Common myeloid progenitor, CD34-positive (primary cell): ENCODE measurements around the gene PTPRD.
"Not testable (repeated sequence)": the region's sequence is repeated elsewhere in the genome, so short reads cannot be mapped to it uniquely, and the experiment has no call there.

Experiments used
- CTCF ChIA-PET: fragments of 350-600 bp; sonication (Branson Sonifier 250); formaldehyde crosslinking; loops from one replicate; lab custom pipeline; 2021; ENCODE audit warnings: antibody characterized with exemption; lab: Charles Lee
- POLR2A ChIA-PET: fragments of 350-600 bp; sonication (Branson Sonifier 250); formaldehyde crosslinking; loops from one replicate; lab custom pipeline; 2021; ENCODE audit warnings: antibody characterized with exemption; lab: Charles Lee
- DNase-seq, 3 donors: peaks; one replicate each; pipeline versions ENCODE4 v3.0.0 to v3.0.0-alpha.2; 2013
- H3K27ac ChIP-seq, 2 experiments: 1 replicate in 1 of 2; 2 replicates in 1 of 2; pipeline ENCODE4 v1.7.0; 2013; ENCODE audit warnings: inconsistent platforms in 2 of 2, low read length in 2 of 2, mild to moderate bottlenecking in 2 of 2, low read depth in 1 of 2, moderate library complexity in 1 of 2; ENCODE audit not compliant: severe bottlenecking in 2 of 2, insufficient read depth in 1 of 2, poor library complexity in 1 of 2
- H3K27me3 ChIP-seq, 5 experiments: replicated peaks in 2 of 5; 1 replicate in 3 of 5; 2 replicates in 2 of 5; pipeline versions ENCODE4 v1.6.1 to v1.7.0; 2013; ENCODE audit warnings: low read length in 4 of 5, mild to moderate bottlenecking in 2 of 5, moderate library complexity in 2 of 5, inconsistent platforms in 1 of 5; ENCODE audit not compliant: insufficient read depth in 5 of 5, control insufficient read depth in 4 of 5
- H3K36me3 ChIP-seq, 4 experiments: 1 replicate in 2 of 4; 2 replicates in 2 of 4; pipeline versions ENCODE4 v1.6.1 to v1.7.0; 2013; ENCODE audit warnings: low read length in 3 of 4, control low read depth in 1 of 4, mild to moderate bottlenecking in 1 of 4; ENCODE audit not compliant: control insufficient read depth in 4 of 4, insufficient read depth in 4 of 4
- H3K4me1 ChIP-seq, 4 experiments: 1 replicate in 3 of 4; 2 replicates in 1 of 4; pipeline versions ENCODE4 v1.6.1 to v1.7.1; 2013; ENCODE audit warnings: low read length in 3 of 4, mild to moderate bottlenecking in 3 of 4, control low read depth in 1 of 4, inconsistent platforms in 1 of 4, moderate library complexity in 1 of 4; ENCODE audit not compliant: control insufficient read depth in 4 of 4, insufficient read depth in 4 of 4; ENCODE audit errors: control extremely low read depth in 1 of 4
- H3K4me3 ChIP-seq, 7 experiments: 1 replicate in 4 of 7; 2 replicates in 3 of 7; pipeline versions ENCODE4 v1.5.1 to v1.7.0; 2013; ENCODE audit warnings: mild to moderate bottlenecking in 7 of 7, low read length in 6 of 7, moderate library complexity in 6 of 7, inconsistent platforms in 2 of 7, low read depth in 2 of 7, control low read depth in 1 of 7; ENCODE audit not compliant: insufficient read depth in 4 of 7, control insufficient read depth in 1 of 7; ENCODE audit errors: extremely low read depth in 1 of 7
- H3K9me3 ChIP-seq, 5 experiments: 1 replicate in 4 of 5; 2 replicates in 1 of 5; pipeline versions ENCODE4 v1.6.1 to v1.7.1; 2013; ENCODE audit warnings: low read length in 4 of 5, mild to moderate bottlenecking in 2 of 5, inconsistent platforms in 1 of 5, low read depth in 1 of 5, moderate library complexity in 1 of 5; ENCODE audit not compliant: control insufficient read depth in 4 of 5, insufficient read depth in 2 of 5; ENCODE audit errors: control extremely low read depth in 1 of 5
- WGBS: methylation state at CpG from one replicate; pipeline ENCODE4 v1.1.5; 2013; ENCODE audit not compliant: insufficient coverage; 5-methylcytosine and 5-hydroxymethylcytosine counted together

The PTPRD gene

DNA sequence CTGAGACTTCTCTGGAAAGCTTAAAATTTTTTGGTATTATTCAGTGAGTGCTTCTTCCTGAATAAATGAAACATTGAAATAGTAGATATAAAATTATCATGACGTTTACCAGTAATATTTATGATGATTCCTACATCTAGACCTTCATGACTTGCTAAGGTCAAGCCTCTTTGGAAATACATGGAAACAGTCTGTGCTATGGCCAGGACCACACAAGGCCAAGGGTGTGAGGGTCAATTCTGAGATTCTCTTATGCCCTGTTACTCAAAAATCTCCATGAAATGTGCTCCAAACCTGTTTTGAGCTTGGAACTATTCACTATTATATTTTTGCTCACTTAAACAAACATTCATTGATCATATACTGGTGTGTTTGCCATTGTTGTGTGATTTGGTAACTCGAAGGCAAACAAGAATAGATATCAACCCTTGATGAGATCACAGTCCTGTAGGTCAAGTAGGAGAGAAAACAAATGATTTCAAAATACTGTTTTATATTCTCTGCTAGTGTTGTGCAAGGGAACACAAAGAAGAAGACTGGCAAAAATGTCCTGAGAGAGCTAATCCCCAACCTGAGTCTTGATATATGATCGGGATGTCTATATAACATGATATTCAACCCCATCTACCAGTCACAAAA lies 1558.3 kb downstream of the PTPRD start:
- no peaks in the 10 kb centered on the region for H3K27me3 ChIP-seq
- H3K9me3 ChIP-seq: no peaks in the 10 kb centered on the region
- H3K4me1 ChIP-seq: no peaks in the 10 kb centered on the region
- DNase-seq: no peak
- ChIA-PET CTCF (no interaction called here), POLR2A (no interaction called here)
- no peak overlapping the region for H3K4me3 ChIP-seq
- WGBS: no CpG with 5 or more reads among the region's 3 CpGs
- no peaks in the 10 kb centered on the region for H3K36me3 ChIP-seq
- H3K27ac ChIP-seq: no peak overlapping the region

DNA sequence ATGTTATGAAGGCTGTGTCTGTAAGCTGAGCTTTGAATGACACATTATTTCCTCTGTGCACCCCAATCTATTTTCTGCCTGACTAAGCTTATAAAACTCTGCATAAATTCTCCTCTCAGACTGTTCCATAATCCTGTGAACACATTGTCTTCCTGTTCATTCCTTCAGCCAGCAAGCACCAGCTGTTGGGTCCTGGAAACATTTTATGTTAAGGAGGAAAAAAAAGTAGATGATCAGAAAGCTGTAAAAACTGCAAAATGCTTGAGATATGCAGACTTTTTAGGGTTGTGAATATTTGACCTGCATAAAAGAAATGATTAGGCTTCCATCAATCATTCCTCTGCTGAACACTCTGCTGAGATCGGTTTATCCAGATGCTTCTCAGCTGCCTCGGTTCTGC lies 1567.2 kb downstream of the PTPRD start:
- CTCF ChIA-PET: interaction anchor here (0.7 kb wide), 1 partner anchor 8 kb away, joined by 3 read pairs; no protein-coding TSS in a partner anchor
- no peaks in the 10 kb centered on the region for H3K36me3 ChIP-seq
- no peak overlapping the region for H3K4me3 ChIP-seq
- H3K27ac ChIP-seq: no peak overlapping the region
- H3K4me1 ChIP-seq: no peaks in the 10 kb centered on the region
- no CpG with 5 or more reads among the region's 2 CpGs for WGBS
- no peaks in the 10 kb centered on the region for H3K27me3 ChIP-seq
- no peak for DNase-seq
- no peaks in the 10 kb centered on the region for H3K9me3 ChIP-seq
- POLR2A ChIA-PET: no interaction called here

GRCh38 chr9:9045072-9045471 lies 1567.7 kb downstream of the PTPRD start:
- Histone ChIP-seq H3K27ac (no peak overlapping the region), H3K27me3 (no peaks in the 10 kb centered on the region), H3K4me3 (no peak overlapping the region), H3K36me3 (no peaks in the 10 kb centered on the region), H3K4me1 (no peaks in the 10 kb centered on the region), H3K9me3 (no peaks in the 10 kb centered on the region)
- no peak for DNase-seq
- POLR2A ChIA-PET: no interaction called here
- CTCF ChIA-PET: interaction anchor here (0.7 kb wide), 1 partner anchor 8 kb away, joined by 3 read pairs; no protein-coding TSS in a partner anchor
- 84% methylated on average over 3 of the region's 4 CpGs for WGBS

DNA sequence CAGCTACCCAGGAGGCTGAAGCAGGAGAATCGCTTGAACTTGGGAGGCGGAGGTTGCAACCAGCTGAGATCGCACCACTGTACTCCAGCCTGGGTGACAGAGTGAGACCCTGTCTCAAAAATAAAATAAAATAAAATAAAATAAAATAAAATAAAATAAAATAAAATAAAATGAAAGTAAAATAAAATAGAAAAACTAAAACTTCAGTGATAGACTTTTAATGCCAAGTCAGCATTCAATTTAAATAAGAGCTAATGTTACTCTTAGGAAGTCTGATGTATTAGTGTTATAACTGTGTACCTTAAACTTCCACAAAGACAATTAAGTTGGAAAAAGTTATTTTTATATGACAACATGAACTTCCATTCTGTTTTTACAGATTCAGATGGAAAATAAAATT lies 1569.0 kb downstream of the PTPRD start:
- H3K27me3 ChIP-seq, H3K36me3 ChIP-seq, CTCF ChIA-PET, H3K4me1 ChIP-seq, DNase-seq, H3K4me3 ChIP-seq, H3K27ac ChIP-seq, H3K9me3 ChIP-seq, POLR2A ChIA-PET: not testable (repeated sequence)
- no CpG with 5 or more reads among the region's 3 CpGs for WGBS

DNA sequence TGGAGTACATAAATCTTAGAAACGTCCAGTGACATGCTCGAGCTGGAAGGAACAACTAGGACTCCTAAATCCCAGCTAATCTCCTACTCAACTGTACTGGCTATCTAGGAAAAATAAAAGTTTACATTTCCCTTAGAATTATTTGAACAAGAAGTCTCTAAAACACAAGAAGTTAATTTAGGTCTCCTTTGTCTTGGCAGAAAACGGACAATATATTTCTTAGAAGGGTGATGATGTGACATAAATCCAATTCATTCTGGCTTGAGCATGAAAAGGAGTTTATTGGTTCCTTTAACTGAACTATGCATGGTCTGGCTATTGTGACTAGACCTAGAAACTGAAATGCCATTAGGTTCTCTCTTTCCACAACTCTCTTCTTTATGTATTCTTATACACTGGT lies 1571.0 kb downstream of the PTPRD start:
- no peaks in the 10 kb centered on the region for H3K4me1 ChIP-seq
- ChIA-PET CTCF (no interaction called here), POLR2A (no interaction called here)
- no peaks in the 10 kb centered on the region for H3K27me3 ChIP-seq
- no peaks in the 10 kb centered on the region for H3K9me3 ChIP-seq
- H3K27ac ChIP-seq: no peak overlapping the region
- H3K36me3 ChIP-seq: no peaks in the 10 kb centered on the region
- WGBS: 75% methylated on average over 3 of the region's 3 CpGs
- DNase-seq: no peak
- no peak overlapping the region for H3K4me3 ChIP-seq

DNA sequence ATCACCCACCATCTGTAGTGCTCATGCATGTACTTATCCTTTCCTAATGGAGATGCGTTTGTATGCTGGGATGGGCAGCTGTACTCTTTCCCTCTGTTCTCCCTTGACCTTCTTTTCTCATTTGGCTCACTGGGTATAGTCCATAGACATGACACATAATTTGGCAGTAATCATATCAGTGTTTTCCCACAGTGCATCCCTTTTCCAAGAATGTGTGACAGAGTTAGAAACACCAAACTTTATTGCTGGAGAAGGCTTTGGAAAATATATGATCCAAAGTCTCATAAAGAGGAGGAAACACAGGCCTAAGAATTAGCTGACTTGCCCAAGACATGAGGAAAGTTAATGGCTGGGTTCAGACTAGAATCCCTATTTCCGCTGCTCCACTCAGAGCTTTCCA lies 1579.8 kb downstream of the PTPRD start:
- DNase-seq: no peak
- ChIA-PET CTCF (no interaction called here), POLR2A (no interaction called here)
- Histone ChIP-seq H3K27ac (no peak overlapping the region), H3K4me1 (no peaks in the 10 kb centered on the region), H3K36me3 (no peaks in the 10 kb centered on the region), H3K9me3 (no peaks in the 10 kb centered on the region), H3K4me3 (no peak overlapping the region), H3K27me3 (peaks cover 0 to 2% (median 0%) of the 10 kb centered on the region in 5 experiments)
- WGBS: 100% methylated on average over 1 of the region's 2 CpGs

DNA sequence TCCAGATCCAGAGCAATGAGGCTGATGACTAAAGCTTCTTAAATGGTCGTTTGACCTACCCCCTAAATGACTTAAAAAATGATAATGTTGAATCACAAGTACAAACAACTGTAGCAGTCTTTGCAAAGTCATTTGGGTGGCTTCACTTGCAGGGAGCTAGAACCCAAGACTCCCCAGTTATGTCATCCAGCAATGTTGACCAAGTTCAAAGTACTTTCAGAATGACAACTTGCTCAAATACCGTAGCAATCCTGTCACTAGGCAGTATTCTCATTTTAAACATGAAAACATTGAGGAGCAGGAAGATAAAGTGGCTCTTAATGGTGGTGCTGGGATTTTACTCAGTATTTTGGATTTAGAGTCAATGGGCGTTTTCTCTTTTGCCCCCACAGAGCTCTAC lies 1596.2 kb downstream of the PTPRD start:
- no peaks in the 10 kb centered on the region for H3K4me1 ChIP-seq
- H3K4me3 ChIP-seq: no peak overlapping the region
- no peak overlapping the region for H3K27ac ChIP-seq
- DNase-seq: no peak
- H3K9me3 ChIP-seq: no peaks in the 10 kb centered on the region
- ChIA-PET CTCF (no interaction called here), POLR2A (no interaction called here)
- no peaks in the 10 kb centered on the region for H3K27me3 ChIP-seq
- WGBS: 100% methylated on average over 1 of the region's 3 CpGs
- H3K36me3 ChIP-seq: no peaks in the 10 kb centered on the region
